ENCODE measurements around the gene PRPF19.

The PRPF19 gene

GRCh38 chr11:60951606-60951903 is 45.2 kb upstream of the PRPF19 start:
- peak overlapping the region; percentile 97 for H3K4me3 ChIP-seq (ENCODE audit: low read length)
- H3K4me1 ChIP-seq (ENCODE audit: control insufficient read depth, low read length) = peaks cover 59% of the 10 kb centered on the region
- H3F3A ChIP-seq (ENCODE audit: control insufficient read depth, insufficient read depth) = peaks cover 6% of the 10 kb centered on the region; the same call in 1 of the 2 replicates
- peaks cover 50% of the 10 kb centered on the region for H3K79me2 ChIP-seq (ENCODE audit: control insufficient read depth, low read length)
- no peaks in the 10 kb centered on the region for H4K20me1 ChIP-seq (ENCODE audit: control insufficient read depth, insufficient read depth, low read depth, low read length)
- no peaks in the 10 kb centered on the region for H3K9me2 ChIP-seq (replicated peaks; ENCODE audit: control insufficient read depth, low read length)
- H3K27me3 ChIP-seq (ENCODE audit: control insufficient read depth, low read length) = no peaks in the 10 kb centered on the region
- TF ChIP-seq EZH2phosphoT487 (IDR thresholded peaks at IDR 0.05; ENCODE audit: borderline replicate concordance, low read length) = no peak
- no peak for TF ChIP-seq CTCF (IDR thresholded peaks at IDR 0.05; ENCODE audit: low read depth, low read length, poor library complexity, severe bottlenecking)
- peaks cover 25% of the 10 kb centered on the region for H3K36me3 ChIP-seq (ENCODE audit: control insufficient read depth, low read length)
- peak overlapping the region; percentile 99 for H3K4me2 ChIP-seq (ENCODE audit: low read length)
- no peaks in the 10 kb centered on the region for H3K9me3 ChIP-seq (ENCODE audit: control insufficient read depth, insufficient read depth, low read length)
- peak overlapping the region; percentile 91 for H3K27ac ChIP-seq (ENCODE audit: low read depth, low read length)

- Histone ChIP-seq H3K27ac (ENCODE audit: low read depth, low read length) (peak overlapping the region; percentile 91), H3K4me2 (ENCODE audit: low read length) (peak overlapping the region; percentile 99), H3K4me3 (ENCODE audit: low read length) (peak overlapping the region; percentile 97), H3K36me3 (ENCODE audit: control insufficient read depth, low read length) (peaks cover 30% of the 10 kb centered on the region), H3K9me3 (ENCODE audit: control insufficient read depth, insufficient read depth, low read length) (no peaks in the 10 kb centered on the region), H3F3A (ENCODE audit: control insufficient read depth, insufficient read depth) (peaks cover 6% of the 10 kb centered on the region; the same call in 1 of the 2 replicates), H3K79me2 (ENCODE audit: control insufficient read depth, low read length) (peaks cover 54% of the 10 kb centered on the region), H3K27me3 (ENCODE audit: control insufficient read depth, low read length) (no peaks in the 10 kb centered on the region), H4K20me1 (ENCODE audit: control insufficient read depth, insufficient read depth, low read depth, low read length) (no peaks in the 10 kb centered on the region), H3K9me2 (replicated peaks; ENCODE audit: control insufficient read depth, low read length) (no peaks in the 10 kb centered on the region), H3K4me1 (ENCODE audit: control insufficient read depth, low read length) (peaks cover 59% of the 10 kb centered on the region)
- TF ChIP-seq CTCF (IDR thresholded peaks at IDR 0.05; ENCODE audit: low read depth, low read length, poor library complexity, severe bottlenecking) (no peak), EZH2phosphoT487 (IDR thresholded peaks at IDR 0.05; ENCODE audit: borderline replicate concordance, low read length) (no peak)
These were observed 44.7 kb upstream of the PRPF19 start for GRCh38 chr11:60950933-60951605.

GRCh38 chr11:60950024-60950423 is 43.6 kb upstream of the PRPF19 start:
- H3K4me2 ChIP-seq (ENCODE audit: low read length) = peak overlapping the region; percentile 99

More at GRCh38 chr11:60950024-60950423, 43.6 kb upstream of the PRPF19 start:
- no peaks in the 10 kb centered on the region for H3K9me3 ChIP-seq (ENCODE audit: control insufficient read depth, insufficient read depth, low read length)
- H3K9me2 ChIP-seq (replicated peaks; ENCODE audit: control insufficient read depth, low read length) = no peaks in the 10 kb centered on the region
- peaks cover 40% of the 10 kb centered on the region for H3K36me3 ChIP-seq (ENCODE audit: control insufficient read depth, low read length)
- H3F3A ChIP-seq (ENCODE audit: control insufficient read depth, insufficient read depth) = peaks cover 6% of the 10 kb centered on the region; the same call in 1 of the 2 replicates
- H3K4me1 ChIP-seq (ENCODE audit: control insufficient read depth, low read length) = peaks cover 54% of the 10 kb centered on the region
- H3K79me2 ChIP-seq (ENCODE audit: control insufficient read depth, low read length) = peaks cover 60% of the 10 kb centered on the region
- H3K4me3 ChIP-seq (ENCODE audit: low read length) = peak overlapping the region; percentile 97
- H3K27me3 ChIP-seq (ENCODE audit: control insufficient read depth, low read length) = no peaks in the 10 kb centered on the region
- TF ChIP-seq EZH2phosphoT487 (IDR thresholded peaks at IDR 0.05; ENCODE audit: borderline replicate concordance, low read length) = no peak
- TF ChIP-seq CTCF (IDR thresholded peaks at IDR 0.05; ENCODE audit: low read depth, low read length, poor library complexity, severe bottlenecking) = no peak
- H3K27ac ChIP-seq (ENCODE audit: low read depth, low read length) = peak overlapping the region; percentile 16
- H4K20me1 ChIP-seq (ENCODE audit: control insufficient read depth, insufficient read depth, low read depth, low read length) = no peaks in the 10 kb centered on the region
